ENCODE results near the gene HOXB3. TPM values are rescaled to one million over a fixed set of nuclear protein-coding genes. Genes with fewer than 3 reads are reported as not detected.

Gene HOXB3
- total RNA-seq, 1 donor from 2014 or later: not detected

DNA sequence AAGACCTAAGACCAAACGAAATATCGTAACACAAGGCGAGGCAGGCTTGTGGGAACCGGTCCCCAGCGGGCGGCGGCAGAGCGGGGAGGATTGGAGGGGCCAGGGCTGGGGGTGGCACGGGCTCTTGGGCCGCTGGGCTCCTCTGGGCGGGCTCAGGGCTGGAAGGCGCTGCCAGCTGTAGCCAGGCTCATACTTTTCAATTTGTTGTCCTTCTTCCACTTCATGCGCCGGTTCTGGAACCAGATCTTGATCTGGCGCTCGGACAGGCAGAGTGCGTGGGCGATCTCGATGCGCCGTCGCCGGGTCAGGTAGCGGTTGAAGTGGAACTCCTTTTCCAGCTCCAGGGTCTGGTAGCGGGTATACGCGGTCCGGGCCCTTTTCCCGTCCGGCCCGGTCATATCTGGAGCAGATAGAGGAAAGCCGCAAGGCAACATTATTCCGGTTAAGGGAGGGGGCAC lies 2.0 kb upstream of the HOXB3 start:
- H2AFZ ChIP-seq (replicated peaks): no peak overlapping the region

DNA sequence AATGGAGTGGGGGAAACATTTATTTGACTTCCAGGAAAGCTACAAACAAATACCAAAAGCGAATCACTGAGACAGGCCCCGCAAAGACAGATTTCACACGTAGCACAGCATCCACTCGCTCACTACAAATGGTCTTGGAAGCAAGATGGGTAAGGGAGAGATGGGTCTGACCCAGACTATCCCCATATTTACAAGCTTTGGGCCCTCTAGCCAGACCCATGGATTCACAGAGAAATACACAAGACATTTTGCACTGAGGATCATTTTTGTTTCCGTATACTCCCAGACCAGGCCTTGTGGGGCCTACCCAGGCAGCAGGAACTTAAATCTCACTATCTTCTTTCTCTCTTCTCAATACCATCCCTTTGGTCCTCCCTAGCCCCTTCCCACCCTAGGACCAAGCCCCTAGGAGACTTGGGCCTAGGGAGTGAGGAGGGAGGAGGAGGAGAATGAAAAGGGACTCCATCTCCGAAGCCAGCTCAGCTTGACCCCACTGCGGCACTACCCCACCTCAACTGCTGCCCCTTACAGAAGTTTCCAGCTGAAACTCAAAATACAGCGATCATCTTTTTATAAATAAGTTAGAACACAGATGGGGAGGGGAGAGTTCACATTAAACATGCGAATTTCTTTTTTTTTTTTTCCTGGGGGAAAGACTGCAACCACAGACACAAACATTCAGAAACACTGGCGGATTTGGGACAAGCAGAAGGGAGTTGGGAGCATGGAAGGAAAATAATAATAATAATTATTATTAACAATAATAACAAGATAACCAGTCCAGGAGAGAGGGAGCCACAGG lies 1.4 kb upstream of the HOXB3 start:
- no peak for DNase-seq (ENCODE audit: low spot score)
- H3K27ac ChIP-seq: no peak overlapping the region
- H3K36me3 Mint-ChIP-seq: no peaks in the 10 kb centered on the region
- no peaks in the 10 kb centered on the region for H3K4me1 ChIP-seq
- peaks cover 97% of the 10 kb centered on the region for H3K27me3 Mint-ChIP-seq (ENCODE audit: insufficient read depth, low read depth)
- peaks cover 100% of the 10 kb centered on the region for H3K27me3 ChIP-seq
- TF ChIP-seq, protein P1, sequence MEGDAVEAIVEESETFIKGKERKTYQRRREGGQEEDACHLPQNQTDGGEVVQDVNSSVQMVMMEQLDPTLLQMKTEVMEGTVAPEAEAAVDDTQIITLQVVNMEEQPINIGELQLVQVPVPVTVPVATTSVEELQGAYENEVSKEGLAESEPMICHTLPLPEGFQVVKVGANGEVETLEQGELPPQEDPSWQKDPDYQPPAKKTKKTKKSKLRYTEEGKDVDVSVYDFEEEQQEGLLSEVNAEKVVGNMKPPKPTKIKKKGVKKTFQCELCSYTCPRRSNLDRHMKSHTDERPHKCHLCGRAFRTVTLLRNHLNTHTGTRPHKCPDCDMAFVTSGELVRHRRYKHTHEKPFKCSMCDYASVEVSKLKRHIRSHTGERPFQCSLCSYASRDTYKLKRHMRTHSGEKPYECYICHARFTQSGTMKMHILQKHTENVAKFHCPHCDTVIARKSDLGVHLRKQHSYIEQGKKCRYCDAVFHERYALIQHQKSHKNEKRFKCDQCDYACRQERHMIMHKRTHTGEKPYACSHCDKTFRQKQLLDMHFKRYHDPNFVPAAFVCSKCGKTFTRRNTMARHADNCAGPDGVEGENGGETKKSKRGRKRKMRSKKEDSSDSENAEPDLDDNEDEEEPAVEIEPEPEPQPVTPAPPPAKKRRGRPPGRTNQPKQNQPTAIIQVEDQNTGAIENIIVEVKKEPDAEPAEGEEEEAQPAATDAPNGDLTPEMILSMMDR (IDR thresholded peaks at IDR 0.05): no peak
- TF ChIP-seq EZH2 (IDR thresholded peaks at IDR 0.05): peak; percentile 16
- no peaks in the 10 kb centered on the region for H3K9me3 ChIP-seq (ENCODE audit: low read depth)
- H3K27ac Mint-ChIP-seq: no peak overlapping the region
- no peak overlapping the region for H3K4me2 ChIP-seq
- peaks cover 6% of the 10 kb centered on the region for H3K9me3 Mint-ChIP-seq
- H3K4me1 Mint-ChIP-seq: peaks cover 9% of the 10 kb centered on the region
- no peaks in the 10 kb centered on the region for H3K36me3 ChIP-seq
- no peak overlapping the region for H2AFZ ChIP-seq (replicated peaks)
- H3K9ac ChIP-seq: no peak overlapping the region
- no peaks in the 10 kb centered on the region for H3K79me2 ChIP-seq (ENCODE audit: low read depth)
- H3K4me3 ChIP-seq: no peak overlapping the region
- H4K20me1 ChIP-seq (ENCODE audit: low read depth): peaks cover 93% of the 10 kb centered on the region
- H3K4me3 Mint-ChIP-seq: no peak overlapping the region
- no peaks in the 10 kb centered on the region for H3F3A ChIP-seq (ENCODE audit: low read depth)

More for the DNA sequence above, 2.0 kb upstream of the HOXB3 start:
- no peak overlapping the region for H3K27ac Mint-ChIP-seq
- no peaks in the 10 kb centered on the region for H3K36me3 ChIP-seq
- no peaks in the 10 kb centered on the region for H3K36me3 Mint-ChIP-seq
- DNase-seq (ENCODE audit: low spot score): no peak
- H3K4me2 ChIP-seq: no peak overlapping the region
- peaks cover 9% of the 10 kb centered on the region for H3K4me1 Mint-ChIP-seq
- no peaks in the 10 kb centered on the region for H3K79me2 ChIP-seq (ENCODE audit: low read depth)
- no peaks in the 10 kb centered on the region for H3K4me1 ChIP-seq
- H4K20me1 ChIP-seq (ENCODE audit: low read depth): peaks cover 94% of the 10 kb centered on the region
- H3F3A ChIP-seq (ENCODE audit: low read depth): no peaks in the 10 kb centered on the region
- H3K4me3 ChIP-seq: no peak overlapping the region
- H3K27me3 Mint-ChIP-seq (ENCODE audit: insufficient read depth, low read depth): peaks cover 97% of the 10 kb centered on the region
- peaks cover 100% of the 10 kb centered on the region for H3K27me3 ChIP-seq
- H3K9me3 ChIP-seq (ENCODE audit: low read depth): no peaks in the 10 kb centered on the region
- no peak overlapping the region for H3K27ac ChIP-seq
- H3K9ac ChIP-seq: no peak overlapping the region
- TF ChIP-seq, protein P1 (IDR thresholded peaks at IDR 0.05): no peak
- peak; percentile 79 for TF ChIP-seq EZH2phosphoT487 (IDR thresholded peaks at IDR 0.05)
- no peak overlapping the region for H3K4me3 Mint-ChIP-seq
- peaks cover 5% of the 10 kb centered on the region for H3K9me3 Mint-ChIP-seq

DNA sequence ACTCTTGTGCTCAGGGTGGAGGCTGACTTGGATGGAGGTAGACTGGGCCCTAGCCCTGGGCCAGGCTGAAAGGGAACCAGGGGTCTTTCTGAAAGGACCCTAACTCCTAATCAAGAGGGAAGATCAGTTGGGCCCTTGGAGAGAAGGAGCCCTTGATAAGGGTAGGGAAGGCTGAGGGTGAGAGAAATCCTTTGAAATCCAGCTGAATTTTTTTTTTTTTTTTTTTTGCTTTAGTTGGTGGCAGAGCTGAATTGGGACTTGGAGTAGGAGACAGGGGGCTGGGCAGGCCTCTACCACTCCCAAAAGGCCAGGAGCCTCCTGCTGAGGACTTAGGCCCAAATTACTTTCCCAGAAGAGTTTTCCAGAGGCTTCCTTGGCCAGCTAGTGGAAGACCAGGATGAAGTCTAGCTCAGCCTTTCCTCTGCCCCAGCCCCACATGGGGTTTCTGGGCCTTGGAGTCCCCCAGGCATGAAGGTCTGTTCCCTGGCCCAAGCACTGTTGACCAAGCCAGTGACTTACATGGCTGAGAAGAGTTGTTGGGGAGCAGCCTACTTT lies 643 bp upstream of the HOXB3 start:
- Mint-ChIP-seq H3K4me3 (no peak overlapping the region), H3K4me1 (peaks cover 11% of the 10 kb centered on the region), H3K27me3 (ENCODE audit: insufficient read depth, low read depth) (peaks cover 97% of the 10 kb centered on the region), H3K27ac (no peak overlapping the region), H3K36me3 (no peaks in the 10 kb centered on the region), H3K9me3 (peaks cover 11% of the 10 kb centered on the region)
- Histone ChIP-seq H3K27ac (no peak overlapping the region), H3K4me2 (no peak overlapping the region), H3K4me3 (no peak overlapping the region), H3K27me3 (peaks cover 100% of the 10 kb centered on the region), H3K9me3 (ENCODE audit: low read depth) (no peaks in the 10 kb centered on the region), H3K79me2 (ENCODE audit: low read depth) (no peaks in the 10 kb centered on the region), H3F3A (ENCODE audit: low read depth) (no peaks in the 10 kb centered on the region), H2AFZ (replicated peaks) (no peak overlapping the region), H3K36me3 (no peaks in the 10 kb centered on the region), H3K4me1 (no peaks in the 10 kb centered on the region), H3K9ac (no peak overlapping the region), H4K20me1 (ENCODE audit: low read depth) (peaks cover 92% of the 10 kb centered on the region)
- no peak for TF ChIP-seq EZH2 (IDR thresholded peaks at IDR 0.05)
- TF ChIP-seq, protein P1 (IDR thresholded peaks at IDR 0.05): no peak
- TF ChIP-seq EZH2phosphoT487 (IDR thresholded peaks at IDR 0.05): no peak
- DNase-seq (ENCODE audit: low spot score): no peak

All from neural progenitor cell (in vitro differentiated cells).